Measurements from ENCODE around the gene CEP85. TPM values are rescaled to one million over a fixed set of nuclear protein-coding genes. Genes with fewer than 3 reads are reported as not detected.

The CEP85 gene
- 7.3 and 11.1 TPM in 2 replicates for total RNA-seq

GRCh38 chr1:26233903-26234643 lies at the start of gene CEP85:
Gene CEP85, plus strand, starts transcription at chr1:26234200. Its CDS starts 5,584 bp downstream, at chr1:26239784.

GRCh38 chr1:26190373-26190987 lies 43.5 kb upstream of the CEP85 start, which contains the start of gene CATSPER4:
Gene CATSPER4, plus strand, starts transcription at chr1:26190602. Its CDS starts 26 bp downstream, at chr1:26190628.

GRCh38 chr1:26279456-26280332 lies 45.7 kb downstream of the CEP85 start, which contains the start of gene SH3BGRL3:
Gene SH3BGRL3, plus strand, starts transcription at chr1:26280086. Its CDS starts 70 bp downstream, at chr1:26280156.

GRCh38 chr1:26306290-26307229 lies 72.6 kb downstream of the CEP85 start, which contains the start of gene UBXN11:
Gene UBXN11, minus strand, starts transcription at chr1:26306636. Its CDS starts 3,753 bp downstream, at chr1:26302883.

GRCh38 chr1:26317612-26318337 lies 83.8 kb downstream of the CEP85 start, which contains the start of gene CD52:
Gene CD52, plus strand, starts transcription at chr1:26317958. Its CDS starts 60 bp downstream, at chr1:26318018.

Other genes with a start within 250 kb of the CEP85 start
- gene PAFAH2, start 236.1 kb upstream of the CEP85 start, total RNA-seq: 9.0 and 11.1 TPM in 2 replicates
- gene EXTL1, start 212.4 kb upstream of the CEP85 start, total RNA-seq: 0.56 and 0.58 TPM in 2 replicates
- not detected in 2 replicates for gene SLC30A2, start 188.1 kb upstream of the CEP85 start, total RNA-seq
- gene TRIM63, start 166.6 kb upstream of the CEP85 start, total RNA-seq: under 0.01 TPM in 1 of 2 replicates, not detected in the other
- 4.2 and 4.6 TPM in 2 replicates for gene PDIK1L, start 122.4 kb upstream of the CEP85 start, total RNA-seq
- gene FAM110D, start 75.1 kb upstream of the CEP85 start, total RNA-seq: under 0.01 TPM in 1 of 2 replicates, not detected in the other
- not detected in 2 replicates for gene C1orf232, start 65.2 kb upstream of the CEP85 start, total RNA-seq
- 22.0 and 47.4 TPM in 2 replicates for gene ZNF593, start 64.3 kb upstream of the CEP85 start, total RNA-seq
- gene ZNF593OS, start 62.4 kb upstream of the CEP85 start, total RNA-seq: 0.28 TPM in 1 of 2 replicates, not detected in the other
- 0.19 and 0.85 TPM in 2 replicates for gene CNKSR1, start 56.7 kb upstream of the CEP85 start, total RNA-seq
- gene CATSPER4, start 43.6 kb upstream of the CEP85 start, total RNA-seq: not detected in 2 replicates
- 20.9 and 22.8 TPM in 2 replicates for gene SH3BGRL3, start 45.9 kb downstream of the CEP85 start, total RNA-seq
- gene UBXN11, start 72.4 kb downstream of the CEP85 start, total RNA-seq: 2.3 and 3.1 TPM in 2 replicates
- not detected in 2 replicates for gene CD52, start 83.8 kb downstream of the CEP85 start, total RNA-seq
- under 0.01 TPM in 1 of 2 replicates, not detected in the other for gene CRYBG2, start 119.9 kb downstream of the CEP85 start, total RNA-seq
- gene ZNF683, start 138.6 kb downstream of the CEP85 start, total RNA-seq: not detected in 2 replicates
- gene LIN28A, start 176.6 kb downstream of the CEP85 start, total RNA-seq: not detected in 2 replicates
- gene DHDDS, start 198.1 kb downstream of the CEP85 start, total RNA-seq: 54.4 and 60.6 TPM in 2 replicates
- 123 and 354 TPM in 2 replicates for gene HMGN2, start 238.2 kb downstream of the CEP85 start, total RNA-seq

All from regular cardiac myocyte (primary cell).